CD14-positive monocyte (primary cell): ENCODE results near the gene LRRC8E. TPM values are rescaled to one million over a fixed set of nuclear protein-coding genes. Genes with fewer than 3 reads are reported as not detected.

Experiments used
- DNase-seq, 3 donors: peaks; one replicate each; pipeline ENCODE4 v3.0.0-alpha.2; 2011 to 2022
- H2AFZ ChIP-seq: 2 replicates; pipeline ENCODE4 v1.6.0; 2012; ENCODE audit warnings: mild to moderate bottlenecking, low read depth, low read length, inconsistent platforms; ENCODE audit not compliant: insufficient read depth, poor library complexity, severe bottlenecking
- H3K27ac ChIP-seq, 2 donors: 1 replicate in 1 of 2; 2 replicates in 1 of 2; pipeline ENCODE4 v1.5.1; 2012 to 2013; ENCODE audit warnings: low read length in 2 of 2, control low read depth in 1 of 2, inconsistent platforms in 1 of 2, low read depth in 1 of 2, mild to moderate bottlenecking in 1 of 2
- H3K27me3 ChIP-seq, 2 donors: one replicate each; pipeline versions ENCODE4 v1.6.0 to v1.6.1; 2011 to 2013; ENCODE audit warnings: low read length in 2 of 2; ENCODE audit not compliant: control insufficient read depth in 2 of 2, insufficient read depth in 2 of 2
- H3K36me3 ChIP-seq, 2 donors: replicated peaks in 1 of 2; 1 replicate in 1 of 2; 2 replicates in 1 of 2; pipeline versions ENCODE4 v1.5.1 to v1.6.1; 2012 to 2013; ENCODE audit warnings: low read length in 2 of 2, control low read depth in 1 of 2, inconsistent platforms in 1 of 2, mild to moderate bottlenecking in 1 of 2; ENCODE audit not compliant: insufficient read depth in 2 of 2, control insufficient read depth in 1 of 2
- H3K4me1 ChIP-seq, 2 donors: 1 replicate in 1 of 2; 2 replicates in 1 of 2; pipeline versions ENCODE4 v1.5.1 to v1.6.1; 2012 to 2013; ENCODE audit warnings: low read length in 2 of 2, control low read depth in 1 of 2, inconsistent platforms in 1 of 2, mild to moderate bottlenecking in 1 of 2, moderate library complexity in 1 of 2; ENCODE audit not compliant: insufficient read depth in 2 of 2, control insufficient read depth in 1 of 2
- H3K4me2 ChIP-seq: replicated peaks from 2 replicates; pipeline ENCODE3; 2012; ENCODE audit warnings: low read length, moderate library complexity, mild to moderate bottlenecking; ENCODE audit not compliant: poor library complexity, severe bottlenecking; ENCODE audit errors: extremely low read depth
- H3K4me3 ChIP-seq, 3 experiments: fragments of 200-600 bp in 1 of 3; sonication (generic) in 1 of 3; replicated peaks in 1 of 3; 1 replicate in 2 of 3; 2 replicates in 1 of 3; pipeline ENCODE4 v1.5.1; 2011 to 2013; ENCODE audit warnings: low read length in 3 of 3, mild to moderate bottlenecking in 3 of 3, control low read depth in 2 of 3, low read depth in 2 of 3, inconsistent platforms in 1 of 3, moderate library complexity in 1 of 3
- H3K79me2 ChIP-seq: 2 replicates; pipeline ENCODE4 v1.6.0; 2012; ENCODE audit warnings: mild to moderate bottlenecking, control low read depth, inconsistent platforms, low read length, moderate library complexity; ENCODE audit not compliant: insufficient read depth
- H3K9ac ChIP-seq: 2 replicates; pipeline ENCODE4 v1.6.0; 2017; ENCODE audit warnings: low read length, mild to moderate bottlenecking; ENCODE audit not compliant: insufficient read depth, poor library complexity, severe bottlenecking
- H3K9me3 ChIP-seq, 2 donors: replicated peaks in 1 of 2; 1 replicate in 1 of 2; 2 replicates in 1 of 2; pipeline versions ENCODE4 v1.5.1 to v1.6.1; 2012 to 2013; ENCODE audit warnings: low read length in 2 of 2, control low read depth in 1 of 2; ENCODE audit not compliant: control insufficient read depth in 1 of 2, insufficient read depth in 1 of 2
- H4K20me1 ChIP-seq: 2 replicates; pipeline ENCODE4 v1.6.0; 2012; ENCODE audit warnings: mild to moderate bottlenecking, low read length, control low read depth, moderate library complexity; ENCODE audit not compliant: insufficient read depth
- H3K27ac Mint-ChIP-seq, 7 donors: one replicate each; pipeline ENCODE4 v1.8.0; 2020; ENCODE audit warnings: mild to moderate bottlenecking in 7 of 7, mixed read lengths in 7 of 7, moderate library complexity in 6 of 7, inconsistent platforms in 2 of 7
- H3K27me3 Mint-ChIP-seq, 3 donors: one replicate each; pipeline ENCODE4 v1.8.0; 2021 to 2022; ENCODE audit warnings: low read depth in 3 of 3, mild to moderate bottlenecking in 3 of 3, mixed read lengths in 3 of 3, moderate library complexity in 3 of 3, inconsistent platforms in 1 of 3
- H3K36me3 Mint-ChIP-seq, 2 donors: one replicate each; pipeline ENCODE4 v1.8.0; 2020; ENCODE audit warnings: mixed read lengths in 2 of 2, inconsistent platforms in 1 of 2, mild to moderate bottlenecking in 1 of 2
- H3K4me1 Mint-ChIP-seq: one replicate; pipeline ENCODE4 v1.8.0; 2020; ENCODE audit warnings: mild to moderate bottlenecking, mixed read lengths
- H3K4me3 Mint-ChIP-seq, 2 donors: one replicate each; pipeline ENCODE4 v1.8.0; 2020; ENCODE audit warnings: mild to moderate bottlenecking in 2 of 2, mixed read lengths in 2 of 2, moderate library complexity in 1 of 2
- H3K9me3 Mint-ChIP-seq, 7 donors: one replicate each; pipeline ENCODE4 v1.8.0; 2020 to 2022; ENCODE audit warnings: mixed read lengths in 7 of 7, mild to moderate bottlenecking in 6 of 7, moderate library complexity in 6 of 7, inconsistent platforms in 2 of 7
- CTCF ChIP-seq: fragments of 200-600 bp; IDR thresholded peaks from one replicate; pipeline ENCODE4 v1.8.0; 2022; ENCODE audit warnings: antibody characterized with exemption, mild to moderate bottlenecking
- WGBS: methylation state at CpG from one replicate; pipeline ENCODE4 v1.1.5; 2013; ENCODE audit warnings: missing lambda C conversion rate; ENCODE audit not compliant: insufficient coverage; 5-methylcytosine and 5-hydroxymethylcytosine counted together
- intact Hi-C, 2 donors: fragments of 100-400 bp; cut with micrococcal nuclease; formaldehyde crosslinking; loops; one replicate each; pipeline versions ENCODE4 v1.15.0 to v1.15.1; 2023
- polyA plus RNA-seq, 3 donors: library from polyadenylated mRNA; depleted of rRNA in 1 of 3; unstranded in 2 of 3; stranded (reverse) in 1 of 3; fragments of 300-500 nt in 2 of 3; fragments of >200 nt in 1 of 3; fragmentation: Illumina TruSeq in 2 of 3; gene quantifications; 1 replicate in 2 of 3; 2 replicates in 1 of 3; pipeline ENCODE4 v1.2.3, GENCODE V29; 2012 to 2021

Gene LRRC8E
- polyA plus RNA-seq, 3 donors: not detected

GRCh38 chr19:7879836-7880235 lies 8.5 kb upstream of the LRRC8E start:
- H3K9me3 Mint-ChIP-seq: peaks cover 2 to 17% (median 8%) of the 10 kb centered on the region in 7 donors
- Histone ChIP-seq H3K4me1 (no peaks in the 10 kb centered on the region), H3K9me3 (peaks cover 2 to 3% of the 10 kb centered on the region in 2 donors), H3K27me3 (peaks cover 3 to 17% of the 10 kb centered on the region in 2 donors), H3K9ac (no peak overlapping the region), H3K79me2 (no peaks in the 10 kb centered on the region), H2AFZ (no peak overlapping the region), H3K27ac (no peak overlapping the region), H4K20me1 (no peaks in the 10 kb centered on the region), H3K4me3 (no peak overlapping the region), H3K36me3 (no peaks in the 10 kb centered on the region), H3K4me2 (no peak overlapping the region)
- H3K27me3 Mint-ChIP-seq: peaks cover 20 to 32% (median 30%) of the 10 kb centered on the region in 3 donors
- DNase-seq: no peak
- no peak overlapping the region for H3K4me3 Mint-ChIP-seq
- WGBS: 92% methylated on average over 12 of the region's 19 CpGs
- TF ChIP-seq CTCF: no peak
- peaks cover 2% of the 10 kb centered on the region for H3K4me1 Mint-ChIP-seq
- intact Hi-C loops: no loop called here
- H3K36me3 Mint-ChIP-seq: no peaks in the 10 kb centered on the region
- peak overlapping the region in 1 of 7 donors; percentile 15 for H3K27ac Mint-ChIP-seq

GRCh38 chr19:7881910-7882309 lies 6.4 kb upstream of the LRRC8E start:
- TF ChIP-seq CTCF: no peak

More at GRCh38 chr19:7881910-7882309, 6.4 kb upstream of the LRRC8E start:
- Histone ChIP-seq H3K27me3 (no peaks in the 10 kb centered on the region), H3K4me1 (no peaks in the 10 kb centered on the region), H3K4me2 (no peak overlapping the region), H3K36me3 (no peaks in the 10 kb centered on the region), H2AFZ (no peak overlapping the region), H4K20me1 (no peaks in the 10 kb centered on the region), H3K9me3 (peaks cover 0 to 3% of the 10 kb centered on the region in 2 donors), H3K27ac (no peak overlapping the region), H3K9ac (no peak overlapping the region), H3K4me3 (no peak overlapping the region), H3K79me2 (no peaks in the 10 kb centered on the region)
- peaks cover 2% of the 10 kb centered on the region for H3K4me1 Mint-ChIP-seq
- peaks cover 12 to 25% (median 20%) of the 10 kb centered on the region in 3 donors for H3K27me3 Mint-ChIP-seq
- H3K27ac Mint-ChIP-seq: no peak overlapping the region
- H3K9me3 Mint-ChIP-seq: peaks cover 2 to 10% (median 5%) of the 10 kb centered on the region in 7 donors
- intact Hi-C loops: no loop called here
- no peaks in the 10 kb centered on the region for H3K36me3 Mint-ChIP-seq
- WGBS: 100% methylated on average over 3 of the region's 3 CpGs
- H3K4me3 Mint-ChIP-seq: no peak overlapping the region
- no peak for DNase-seq
